IPS DF 6.9 (cell line): ENCODE measurements around the gene LONP2.
"Not testable (repeated sequence)": the region's sequence is repeated elsewhere in the genome, so short reads cannot be mapped to it uniquely, and the experiment has no call there.

ENCODE experiments used
- DNase-seq: peaks from one replicate; pipeline ENCODE4 v3.0.0-alpha.2; 2013; ENCODE audit warnings: low read depth, low spot score
- H3K27ac ChIP-seq: one replicate; pipeline ENCODE4 v1.5.1; 2013; ENCODE audit warnings: low read length, control low read depth
- H3K27me3 ChIP-seq: 2 replicates; pipeline ENCODE4 v1.6.1; 2013; ENCODE audit warnings: mild to moderate bottlenecking, low read length; ENCODE audit not compliant: control insufficient read depth, insufficient read depth
- H3K36me3 ChIP-seq: 2 replicates; pipeline ENCODE4 v1.6.1; 2013; ENCODE audit warnings: low read length; ENCODE audit not compliant: control insufficient read depth, insufficient read depth
- H3K4me1 ChIP-seq: 2 replicates; pipeline ENCODE4 v1.6.1; 2013; ENCODE audit warnings: low read length; ENCODE audit not compliant: control insufficient read depth, insufficient read depth
- H3K4me3 ChIP-seq: 2 replicates; pipeline ENCODE4 v1.5.1; 2013; ENCODE audit warnings: mild to moderate bottlenecking, low read length
- H3K9me3 ChIP-seq: 2 replicates; pipeline ENCODE4 v1.6.1; 2013; ENCODE audit warnings: low read length, inconsistent platforms; ENCODE audit not compliant: control insufficient read depth, insufficient read depth
- WGBS: extraction: QIAGEN DNeasy Blood & Tissue Kit; methylation state at CpG from one replicate; pipeline ENCODE4 v1.1.7; 2013; ENCODE audit warnings: mixed read lengths, missing lambda C conversion rate; ENCODE audit not compliant: insufficient read length, insufficient coverage; 5-methylcytosine and 5-hydroxymethylcytosine counted together

Gene LONP2

DNA sequence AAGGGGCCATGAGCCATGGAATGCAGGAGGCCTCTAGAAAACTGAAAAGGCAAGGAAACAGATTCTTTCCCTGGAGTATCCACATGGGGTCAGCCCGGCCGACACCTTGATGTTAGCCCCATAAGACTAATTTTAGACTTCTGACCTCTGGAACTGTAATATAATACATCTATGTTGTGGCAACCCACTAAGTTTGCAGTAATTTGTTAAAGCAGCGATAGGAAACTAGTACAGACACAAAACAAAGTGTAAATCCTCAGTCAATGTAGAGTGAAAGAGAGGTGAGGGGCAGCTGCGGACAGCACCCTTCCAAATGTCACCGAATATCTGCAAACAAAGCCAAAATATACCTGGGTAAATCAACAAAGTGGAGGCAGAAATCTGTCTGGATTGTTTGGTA, 148.3 kb downstream of the LONP2 start:
- WGBS: no CpG with 5 or more reads among the region's 5 CpGs
- no peak for DNase-seq
- Histone ChIP-seq H3K4me1 (no peaks in the 10 kb centered on the region), H3K4me3 (no peak overlapping the region), H3K36me3 (no peaks in the 10 kb centered on the region), H3K27ac (no peak overlapping the region), H3K27me3 (no peaks in the 10 kb centered on the region), H3K9me3 (no peaks in the 10 kb centered on the region)

DNA sequence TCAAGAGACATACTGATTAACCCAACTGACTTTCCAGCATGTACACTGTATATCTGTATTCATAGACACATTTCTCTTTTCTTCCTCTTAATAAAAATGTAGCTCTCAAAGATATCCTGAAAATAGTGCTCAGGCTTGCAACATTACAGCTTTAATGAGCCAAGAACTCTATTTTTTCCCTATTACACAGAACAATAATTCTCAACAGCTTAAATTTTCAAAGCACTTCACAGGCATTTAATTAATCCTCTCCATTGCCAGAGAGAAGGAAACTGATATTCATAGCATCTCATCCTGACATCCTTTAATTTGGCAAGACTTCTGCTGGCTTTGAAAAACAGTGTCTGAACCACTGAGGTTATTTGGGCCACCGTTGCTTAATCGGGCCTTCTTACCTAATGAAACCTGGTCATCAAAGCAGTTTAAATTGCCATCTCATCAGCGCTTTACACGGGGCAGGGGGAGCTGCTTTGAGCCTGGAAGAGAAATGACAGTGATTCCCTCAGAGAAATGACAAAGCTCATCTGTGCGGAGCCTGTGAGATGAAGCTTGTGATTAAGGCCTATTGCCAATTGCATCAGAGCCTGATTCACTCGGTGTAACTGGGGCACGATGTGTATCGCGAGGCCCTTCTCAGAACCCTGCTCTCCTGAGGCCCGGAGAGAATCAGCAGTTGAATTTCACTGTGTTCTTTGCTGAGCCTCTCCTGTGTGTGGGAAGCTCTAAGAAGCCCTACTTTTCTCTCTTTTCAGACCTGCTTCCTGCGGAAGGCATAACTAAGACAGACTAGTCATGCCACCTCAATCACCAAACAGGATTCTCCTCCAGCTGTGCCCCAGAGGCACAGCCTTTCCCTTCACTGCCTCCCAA, 149.6 kb downstream of the LONP2 start:
- WGBS: no CpG with 5 or more reads among the region's 11 CpGs
- Histone ChIP-seq H3K9me3 (no peaks in the 10 kb centered on the region), H3K27ac (no peak overlapping the region), H3K27me3 (no peaks in the 10 kb centered on the region), H3K4me1 (no peaks in the 10 kb centered on the region), H3K4me3 (no peak overlapping the region), H3K36me3 (no peaks in the 10 kb centered on the region)
- DNase-seq: no peak

DNA sequence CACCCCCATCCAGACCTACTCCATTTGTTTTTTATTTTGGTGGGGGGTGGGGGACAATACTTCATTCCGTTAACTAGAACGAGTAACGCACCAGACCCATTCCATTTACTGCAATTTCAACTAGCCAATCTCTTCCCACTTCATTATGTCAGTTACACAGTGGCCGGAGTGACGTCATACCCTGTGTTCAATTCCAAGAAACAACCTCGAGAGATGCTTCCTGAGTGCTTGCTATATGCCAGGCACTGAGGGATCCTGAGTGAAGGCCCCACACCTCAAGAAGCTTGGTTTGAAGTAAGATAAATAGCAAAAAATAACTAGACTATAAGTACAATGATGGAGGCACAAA, 150.2 kb downstream of the LONP2 start:
- Histone ChIP-seq H3K27ac (no peak overlapping the region), H3K4me1 (no peaks in the 10 kb centered on the region), H3K4me3 (no peak overlapping the region), H3K27me3 (no peaks in the 10 kb centered on the region), H3K36me3 (no peaks in the 10 kb centered on the region), H3K9me3 (no peaks in the 10 kb centered on the region)
- no CpG with 5 or more reads among the region's 6 CpGs for WGBS
- no peak for DNase-seq

DNA sequence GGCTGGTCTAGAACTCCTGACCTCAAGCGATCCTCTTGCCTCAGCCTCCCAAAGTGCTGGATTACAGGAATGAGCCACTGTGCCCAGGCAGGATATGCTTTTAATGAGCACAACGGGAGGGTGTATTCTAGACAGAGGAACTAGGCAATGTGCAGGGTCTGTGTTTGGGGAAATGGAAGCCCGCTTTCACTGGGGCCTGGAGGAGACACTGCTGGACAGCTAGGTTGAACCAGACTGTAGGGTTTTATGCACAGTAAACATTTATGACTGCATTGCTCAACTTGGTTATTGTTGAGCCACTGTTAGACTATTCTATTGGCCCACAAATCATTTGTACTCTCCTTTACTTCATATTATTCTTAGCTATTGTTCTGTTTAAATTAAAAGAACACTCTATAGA, 151.3 kb downstream of the LONP2 start:
- Histone ChIP-seq H3K27ac (no peak overlapping the region), H3K27me3 (no peaks in the 10 kb centered on the region), H3K4me1 (no peaks in the 10 kb centered on the region), H3K36me3 (no peaks in the 10 kb centered on the region), H3K4me3 (no peak overlapping the region), H3K9me3 (no peaks in the 10 kb centered on the region)
- DNase-seq: no peak
- no CpG with 5 or more reads among the region's 3 CpGs for WGBS

DNA sequence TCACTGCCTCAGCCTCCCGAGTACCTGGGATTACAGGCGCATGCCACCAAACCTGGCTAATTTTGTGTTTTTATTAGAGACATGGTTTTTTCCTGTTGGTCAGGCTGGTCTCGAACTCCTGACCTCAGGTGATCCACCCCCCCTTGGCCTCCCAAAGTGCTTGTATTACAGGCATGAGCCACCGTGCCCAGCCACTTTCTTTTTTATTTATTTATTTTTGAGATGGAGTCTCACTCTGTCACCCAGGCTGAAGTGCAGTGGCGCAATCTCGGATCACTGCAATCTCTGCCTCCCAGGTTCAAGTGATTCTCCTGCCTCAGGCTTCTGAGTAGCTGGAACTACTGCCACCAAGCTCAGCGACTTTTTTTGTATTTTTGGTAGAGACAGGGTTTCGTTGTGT, 158.4 kb downstream of the LONP2 start:
- DNase-seq, H3K4me3 ChIP-seq, H3K4me1 ChIP-seq, H3K27me3 ChIP-seq, H3K9me3 ChIP-seq, H3K36me3 ChIP-seq, H3K27ac ChIP-seq: not testable (repeated sequence)
- no CpG with 5 or more reads among the region's 8 CpGs for WGBS

DNA sequence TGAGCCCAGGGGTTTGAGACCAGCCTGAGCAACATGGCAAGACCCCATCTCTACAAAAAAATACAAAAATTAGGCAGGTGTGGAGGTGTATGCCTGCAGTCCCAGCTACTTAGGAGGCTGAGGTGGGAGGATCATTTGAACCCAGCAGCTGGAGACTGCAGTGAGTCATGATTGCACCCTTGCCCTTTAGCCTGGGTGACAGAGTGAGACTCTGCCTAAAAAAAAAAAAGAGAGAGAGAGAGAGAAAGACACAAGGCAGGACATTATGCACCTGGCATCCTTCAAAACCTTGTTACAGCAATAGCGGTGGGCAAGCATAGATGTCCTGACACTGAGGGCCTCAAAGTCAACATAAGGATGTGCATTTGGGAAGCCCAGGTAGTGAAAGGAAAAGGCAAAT, 161.1 kb downstream of the LONP2 start:
- DNase-seq: no peak
- Histone ChIP-seq H3K4me1 (peaks cover 2% of the 10 kb centered on the region; the same call in 1 of the 2 replicates), H3K9me3 (no peaks in the 10 kb centered on the region), H3K27me3 (no peaks in the 10 kb centered on the region), H3K36me3 (no peaks in the 10 kb centered on the region), H3K4me3 (no peak overlapping the region), H3K27ac (no peak overlapping the region)
- no CpG with 5 or more reads among the region's 1 CpG for WGBS

DNA sequence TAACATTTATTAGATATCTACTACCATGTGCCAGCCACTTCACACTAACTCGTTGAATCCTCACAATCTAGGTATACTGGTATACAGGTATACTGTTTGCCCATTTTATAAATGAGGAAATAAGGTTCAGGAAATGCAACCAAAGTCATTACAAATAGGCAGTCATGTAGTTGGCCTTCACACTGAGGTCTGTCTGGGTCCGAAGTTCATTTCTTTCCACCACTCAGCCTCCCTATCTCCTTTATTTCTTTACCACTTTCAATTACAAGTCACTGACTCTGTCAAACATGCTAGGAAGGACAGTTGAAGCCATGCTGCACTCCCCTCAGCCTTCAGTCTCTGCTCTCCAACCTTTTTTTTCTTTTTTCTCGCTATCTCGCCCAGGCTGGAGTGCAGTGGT, 161.8 kb downstream of the LONP2 start:
- Histone ChIP-seq H3K27me3 (no peaks in the 10 kb centered on the region), H3K36me3 (no peaks in the 10 kb centered on the region)
- no CpG with 5 or more reads among the region's 4 CpGs for WGBS

More for the DNA sequence above, 161.8 kb downstream of the LONP2 start:
- no peaks in the 10 kb centered on the region for H3K9me3 ChIP-seq
- no peak overlapping the region for H3K27ac ChIP-seq
- DNase-seq: no peak
- no peak overlapping the region for H3K4me3 ChIP-seq
- peaks cover 2% of the 10 kb centered on the region; the same call in 1 of the 2 replicates for H3K4me1 ChIP-seq
